ENCODE data around the gene IGF2BP1.
"Not testable (repeated sequence)": the region's sequence is repeated elsewhere in the genome, so short reads cannot be mapped to it uniquely, and the experiment has no call there.

The IGF2BP1 gene

GRCh38 chr17:49015924-49016774 is 19.0 kb downstream of the IGF2BP1 start:
- Histone ChIP-seq H3K4me3 (ENCODE audit: low read length) (no peak overlapping the region), H3K9ac (ENCODE audit: low read length) (no peak overlapping the region), H3K36me3 (ENCODE audit: control insufficient read depth, insufficient read depth, low read length) (no peaks in the 10 kb centered on the region), H3K27ac (ENCODE audit: low read depth, low read length) (no peak overlapping the region), H3K4me1 (ENCODE audit: control insufficient read depth, insufficient read depth, low read length) (no peaks in the 10 kb centered on the region), H3K27me3 (ENCODE audit: control insufficient read depth, insufficient read depth, low read length) (peaks cover 19% of the 10 kb centered on the region)

DNA sequence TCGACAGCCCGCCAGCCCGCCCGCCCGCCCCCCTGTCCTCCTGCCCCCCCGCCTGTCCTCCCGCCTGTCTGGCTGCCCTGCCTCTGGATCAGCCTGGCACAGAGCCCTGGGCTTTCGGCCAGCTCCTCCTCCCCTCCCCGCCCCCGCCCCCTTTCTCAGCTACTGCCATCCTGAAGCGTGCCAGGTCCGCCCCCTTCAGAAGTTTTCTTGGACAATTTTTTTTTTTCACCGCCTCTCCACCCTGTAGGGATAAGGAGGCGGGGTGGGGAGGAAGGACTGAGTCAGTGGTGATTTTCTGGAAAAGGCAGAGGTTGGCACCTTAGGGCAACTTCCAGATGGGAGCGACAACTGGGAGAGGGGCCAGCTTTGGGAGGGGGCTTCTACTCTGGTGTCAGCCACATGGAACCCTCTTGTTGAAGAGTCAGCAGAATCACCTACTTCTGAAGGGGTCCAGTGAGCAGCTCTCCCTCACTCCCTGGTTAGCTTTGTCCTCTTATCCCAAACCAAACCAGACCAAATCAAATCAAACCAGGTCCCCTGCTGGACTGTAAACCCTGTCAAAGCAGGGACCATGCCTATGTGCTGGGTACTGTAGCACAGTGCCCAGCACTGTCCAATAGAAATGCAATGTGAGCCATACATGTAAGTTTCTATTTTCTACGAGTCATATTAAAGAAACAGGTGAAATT is 19.7 kb downstream of the IGF2BP1 start:
- Histone ChIP-seq H3K27me3 (ENCODE audit: control insufficient read depth, insufficient read depth, low read length) (peaks cover 19% of the 10 kb centered on the region), H3K36me3 (ENCODE audit: control insufficient read depth, insufficient read depth, low read length) (no peaks in the 10 kb centered on the region), H3K4me3 (ENCODE audit: low read length) (no peak overlapping the region), H3K9ac (ENCODE audit: low read length) (no peak overlapping the region), H3K27ac (ENCODE audit: low read depth, low read length) (no peak overlapping the region), H3K4me1 (ENCODE audit: control insufficient read depth, insufficient read depth, low read length) (no peaks in the 10 kb centered on the region)

DNA sequence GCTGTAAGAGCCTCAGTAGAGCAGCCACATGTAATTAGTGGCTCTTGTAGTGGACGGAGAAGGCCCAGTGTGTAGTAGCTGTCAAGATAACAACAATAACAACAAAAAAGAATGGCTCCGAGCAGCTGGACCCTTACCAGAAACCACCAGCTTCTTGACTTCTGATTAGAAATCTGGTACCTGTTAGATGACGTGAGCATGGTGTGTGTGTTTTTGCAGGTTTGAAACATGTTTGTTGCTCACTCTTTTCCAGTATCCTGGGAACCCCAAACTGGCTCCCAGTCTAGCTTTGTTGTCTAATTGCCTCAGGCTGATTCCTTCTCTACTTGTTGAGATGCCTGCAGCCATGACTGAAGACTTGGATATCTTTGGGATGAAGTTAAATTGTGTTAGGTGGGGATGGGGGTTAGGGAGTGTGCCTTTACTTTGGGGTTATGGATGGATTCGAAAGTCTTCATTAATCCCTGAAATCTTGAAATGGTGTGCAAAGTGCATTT is 21.0 kb downstream of the IGF2BP1 start:
- no peak overlapping the region for H3K9ac ChIP-seq (ENCODE audit: low read length)
- no peaks in the 10 kb centered on the region for H3K36me3 ChIP-seq (ENCODE audit: control insufficient read depth, insufficient read depth, low read length)
- H3K27me3 ChIP-seq (ENCODE audit: control insufficient read depth, insufficient read depth, low read length) = peaks cover 15% of the 10 kb centered on the region
- H3K27ac ChIP-seq (ENCODE audit: low read depth, low read length) = no peak overlapping the region
- H3K4me3 ChIP-seq (ENCODE audit: low read length) = no peak overlapping the region
- no peaks in the 10 kb centered on the region for H3K4me1 ChIP-seq (ENCODE audit: control insufficient read depth, insufficient read depth, low read length)

DNA sequence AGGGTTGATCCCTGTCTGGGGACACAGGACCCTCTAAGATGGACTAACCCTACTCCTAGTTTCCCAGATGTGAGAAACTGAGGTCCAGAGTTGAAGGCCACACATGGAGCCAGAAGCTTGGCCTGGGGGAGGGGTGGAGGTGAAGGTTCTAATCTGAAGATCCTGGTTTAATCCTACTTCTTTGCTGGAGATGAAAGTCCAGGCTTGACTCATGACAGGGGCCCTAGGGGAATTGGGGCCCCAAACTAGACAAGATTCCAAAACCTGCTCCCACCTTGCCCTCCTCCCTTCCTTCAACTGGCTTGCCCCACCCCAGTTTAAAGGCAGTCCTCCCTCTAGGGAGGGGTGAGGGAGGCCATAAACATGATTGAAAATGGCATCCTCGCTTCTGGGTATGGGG is 21.6 kb downstream of the IGF2BP1 start:
- H3K36me3 ChIP-seq (ENCODE audit: control insufficient read depth, insufficient read depth, low read length) = no peaks in the 10 kb centered on the region
- no peaks in the 10 kb centered on the region for H3K4me1 ChIP-seq (ENCODE audit: control insufficient read depth, insufficient read depth, low read length)
- H3K9ac ChIP-seq (ENCODE audit: low read length) = no peak overlapping the region
- no peak overlapping the region for H3K27ac ChIP-seq (ENCODE audit: low read depth, low read length)
- H3K4me3 ChIP-seq (ENCODE audit: low read length) = no peak overlapping the region
- H3K27me3 ChIP-seq (ENCODE audit: control insufficient read depth, insufficient read depth, low read length) = peaks cover 15% of the 10 kb centered on the region

DNA sequence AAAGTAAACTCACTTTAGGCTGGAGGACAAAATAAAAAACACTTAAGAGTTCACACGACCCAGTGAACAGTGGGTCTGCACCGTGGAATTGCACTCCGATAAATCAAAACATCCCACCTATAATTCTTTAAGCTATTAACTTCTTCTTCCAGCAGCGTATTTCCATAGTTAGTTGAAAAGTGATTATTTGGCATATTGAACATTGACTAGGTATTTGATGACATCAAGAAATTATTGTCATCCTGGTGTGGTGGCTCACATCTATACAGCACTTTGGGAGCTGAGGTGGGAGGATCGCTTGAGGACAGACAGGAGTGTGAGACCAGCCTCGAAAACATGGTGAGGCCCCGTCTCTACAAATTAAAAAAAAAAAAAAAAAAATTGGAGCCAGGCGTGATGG is 23.4 kb downstream of the IGF2BP1 start:
- Histone ChIP-seq H3K36me3 (ENCODE audit: control insufficient read depth, insufficient read depth, low read length) (no peaks in the 10 kb centered on the region), H3K4me3 (ENCODE audit: low read length) (no peak overlapping the region), H3K27me3 (ENCODE audit: control insufficient read depth, insufficient read depth, low read length) (peaks cover 3% of the 10 kb centered on the region), H3K9ac (ENCODE audit: low read length) (no peak overlapping the region), H3K4me1 (ENCODE audit: control insufficient read depth, insufficient read depth, low read length) (no peaks in the 10 kb centered on the region), H3K27ac (ENCODE audit: low read depth, low read length) (no peak overlapping the region)

DNA sequence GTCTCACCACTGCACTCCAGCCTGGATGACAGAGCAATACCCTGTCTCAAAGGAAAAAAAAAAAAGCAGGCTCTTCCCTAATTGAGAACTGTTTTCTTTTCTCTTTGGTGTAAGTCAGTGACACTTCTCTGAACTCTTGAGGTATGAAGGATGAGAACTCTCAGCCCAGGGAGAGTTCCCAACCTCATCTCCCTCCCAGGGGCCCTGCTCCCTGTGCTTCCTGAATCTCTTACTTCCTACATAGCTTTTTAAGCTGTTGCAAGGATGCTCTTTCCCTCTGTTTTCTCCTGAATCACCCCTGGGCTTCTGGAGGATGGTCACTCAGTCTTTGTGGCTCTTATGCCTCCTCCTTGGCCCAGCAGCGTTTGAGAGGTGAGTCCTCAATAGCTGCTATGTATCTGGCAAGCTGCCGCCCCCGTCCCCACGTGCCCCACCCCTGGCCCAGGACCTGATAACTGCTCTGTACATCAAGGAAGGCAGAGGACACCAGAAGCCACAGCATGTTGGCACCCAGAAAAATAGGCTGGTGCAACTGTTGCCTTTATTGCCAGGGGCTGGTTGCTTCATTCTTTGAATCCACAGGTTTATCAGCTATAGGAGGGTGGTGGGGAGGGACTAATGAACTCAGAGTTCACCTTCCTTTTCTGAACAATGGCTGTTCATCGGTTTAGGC is 24.0 kb downstream of the IGF2BP1 start:
- no peaks in the 10 kb centered on the region for H3K27me3 ChIP-seq (ENCODE audit: control insufficient read depth, insufficient read depth, low read length)
- H3K36me3 ChIP-seq (ENCODE audit: control insufficient read depth, insufficient read depth, low read length) = no peaks in the 10 kb centered on the region
- no peak overlapping the region for H3K9ac ChIP-seq (ENCODE audit: low read length)
- no peaks in the 10 kb centered on the region for H3K4me1 ChIP-seq (ENCODE audit: control insufficient read depth, insufficient read depth, low read length)
- no peak overlapping the region for H3K4me3 ChIP-seq (ENCODE audit: low read length)
- no peak overlapping the region for H3K27ac ChIP-seq (ENCODE audit: low read depth, low read length)

DNA sequence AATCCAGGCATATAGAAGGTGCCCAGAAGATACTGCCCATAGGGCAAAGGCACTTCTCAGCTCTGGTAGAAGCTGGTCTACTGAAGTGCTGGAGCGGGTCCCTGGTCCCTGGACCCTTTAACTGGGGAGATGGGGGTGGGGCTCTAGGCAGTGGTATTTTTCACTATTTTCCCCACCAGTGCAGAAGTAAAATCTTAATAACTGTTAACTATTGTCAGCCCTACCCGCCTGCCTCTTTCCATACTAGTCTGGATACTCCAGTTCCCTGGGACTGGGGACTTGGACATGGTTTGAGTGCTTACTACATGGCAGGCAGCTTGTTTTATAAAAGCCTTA is 24.6 kb downstream of the IGF2BP1 start:
- H3K4me1 ChIP-seq (ENCODE audit: control insufficient read depth, insufficient read depth, low read length) = no peaks in the 10 kb centered on the region
- H3K27ac ChIP-seq (ENCODE audit: low read depth, low read length) = no peak overlapping the region
- H3K36me3 ChIP-seq (ENCODE audit: control insufficient read depth, insufficient read depth, low read length) = no peaks in the 10 kb centered on the region
- H3K4me3 ChIP-seq (ENCODE audit: low read length) = no peak overlapping the region
- H3K9ac ChIP-seq (ENCODE audit: low read length) = no peak overlapping the region
- H3K27me3 ChIP-seq (ENCODE audit: control insufficient read depth, insufficient read depth, low read length) = no peaks in the 10 kb centered on the region

DNA sequence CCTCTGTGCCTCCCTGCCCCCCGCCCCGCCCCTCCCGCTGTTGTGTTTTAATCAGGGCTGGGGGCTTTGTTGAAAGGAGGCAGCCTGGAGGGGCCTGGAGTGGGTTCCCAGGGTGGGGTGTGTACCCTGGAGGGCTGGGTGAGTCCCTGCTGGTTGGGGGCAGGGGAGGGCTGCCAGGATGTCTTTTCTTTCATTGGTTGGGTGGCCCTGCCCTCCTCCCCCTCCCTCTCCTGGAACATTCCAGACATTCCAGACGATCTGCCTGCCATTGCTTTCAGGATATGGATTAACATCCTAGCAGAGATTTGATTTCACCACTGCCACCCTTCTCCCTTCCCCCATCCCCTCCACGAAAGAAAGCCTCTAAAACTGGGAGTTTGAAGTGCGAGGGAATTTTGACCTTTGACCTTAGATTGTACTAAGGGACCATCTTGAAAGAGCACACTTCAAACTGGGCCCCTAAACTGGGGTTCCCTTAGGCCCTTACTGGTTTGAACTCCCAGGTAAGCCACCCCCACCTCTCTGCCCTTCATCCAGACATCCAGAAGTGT is 25.3 kb downstream of the IGF2BP1 start:
- H3K9ac ChIP-seq (ENCODE audit: low read length) = no peak overlapping the region
- H3K4me1 ChIP-seq (ENCODE audit: control insufficient read depth, insufficient read depth, low read length) = no peaks in the 10 kb centered on the region
- no peak overlapping the region for H3K4me3 ChIP-seq (ENCODE audit: low read length)
- H3K36me3 ChIP-seq (ENCODE audit: control insufficient read depth, insufficient read depth, low read length) = no peaks in the 10 kb centered on the region
- no peak overlapping the region for H3K27ac ChIP-seq (ENCODE audit: low read depth, low read length)
- H3K27me3 ChIP-seq (ENCODE audit: control insufficient read depth, insufficient read depth, low read length) = no peaks in the 10 kb centered on the region

- Histone ChIP-seq H3K27ac (ENCODE audit: low read depth, low read length) (no peak overlapping the region), H3K4me3 (ENCODE audit: low read length) (no peak overlapping the region), H3K4me1 (ENCODE audit: control insufficient read depth, insufficient read depth, low read length) (no peaks in the 10 kb centered on the region), H3K27me3 (ENCODE audit: control insufficient read depth, insufficient read depth, low read length) (no peaks in the 10 kb centered on the region), H3K9ac (ENCODE audit: low read length) (no peak overlapping the region), H3K36me3 (ENCODE audit: control insufficient read depth, insufficient read depth, low read length) (no peaks in the 10 kb centered on the region)
These were observed 27.3 kb downstream of the IGF2BP1 start for GRCh38 chr17:49024523-49024922.

GRCh38 chr17:49026447-49026846 is 29.3 kb downstream of the IGF2BP1 start:
- not testable (repeated sequence) for H3K4me1 ChIP-seq (ENCODE audit: control insufficient read depth, insufficient read depth, low read length); H3K27ac ChIP-seq (ENCODE audit: low read depth, low read length); H3K9ac ChIP-seq (ENCODE audit: low read length); H3K4me3 ChIP-seq (ENCODE audit: low read length); H3K27me3 ChIP-seq (ENCODE audit: control insufficient read depth, insufficient read depth, low read length); H3K36me3 ChIP-seq (ENCODE audit: control insufficient read depth, insufficient read depth, low read length)

- no peaks in the 10 kb centered on the region for H3K4me1 ChIP-seq (ENCODE audit: control insufficient read depth, insufficient read depth, low read length)
- H3K9ac ChIP-seq (ENCODE audit: low read length) = no peak overlapping the region
- no peak overlapping the region for H3K27ac ChIP-seq (ENCODE audit: low read depth, low read length)
- no peak overlapping the region for H3K4me3 ChIP-seq (ENCODE audit: low read length)
- no peaks in the 10 kb centered on the region for H3K36me3 ChIP-seq (ENCODE audit: control insufficient read depth, insufficient read depth, low read length)
- H3K27me3 ChIP-seq (ENCODE audit: control insufficient read depth, insufficient read depth, low read length) = no peaks in the 10 kb centered on the region
These were observed 31.1 kb downstream of the IGF2BP1 start for GRCh38 chr17:49028271-49028670.

GRCh38 chr17:49029801-49030200 is 32.6 kb downstream of the IGF2BP1 start:
- H3K4me1 ChIP-seq (ENCODE audit: control insufficient read depth, insufficient read depth, low read length) = no peaks in the 10 kb centered on the region
- H3K9ac ChIP-seq (ENCODE audit: low read length) = no peak overlapping the region
- no peaks in the 10 kb centered on the region for H3K36me3 ChIP-seq (ENCODE audit: control insufficient read depth, insufficient read depth, low read length)
- H3K27ac ChIP-seq (ENCODE audit: low read depth, low read length) = no peak overlapping the region
- no peaks in the 10 kb centered on the region for H3K27me3 ChIP-seq (ENCODE audit: control insufficient read depth, insufficient read depth, low read length)
- H3K4me3 ChIP-seq (ENCODE audit: low read length) = no peak overlapping the region

All from rectal smooth muscle tissue (tissue), 1 donor.